GM19025 (cell line): ENCODE results near the gene NCAM1.

Experiments used
- ATAC-seq: cut with Tn5 transposase; IDR thresholded peaks from one replicate; pipeline ENCODE4 v1.9.1; 2021; ENCODE audit warnings: mild to moderate bottlenecking, low read depth, moderate library complexity; ENCODE audit not compliant: unreplicated experiment

NCAM1 gene

DNA sequence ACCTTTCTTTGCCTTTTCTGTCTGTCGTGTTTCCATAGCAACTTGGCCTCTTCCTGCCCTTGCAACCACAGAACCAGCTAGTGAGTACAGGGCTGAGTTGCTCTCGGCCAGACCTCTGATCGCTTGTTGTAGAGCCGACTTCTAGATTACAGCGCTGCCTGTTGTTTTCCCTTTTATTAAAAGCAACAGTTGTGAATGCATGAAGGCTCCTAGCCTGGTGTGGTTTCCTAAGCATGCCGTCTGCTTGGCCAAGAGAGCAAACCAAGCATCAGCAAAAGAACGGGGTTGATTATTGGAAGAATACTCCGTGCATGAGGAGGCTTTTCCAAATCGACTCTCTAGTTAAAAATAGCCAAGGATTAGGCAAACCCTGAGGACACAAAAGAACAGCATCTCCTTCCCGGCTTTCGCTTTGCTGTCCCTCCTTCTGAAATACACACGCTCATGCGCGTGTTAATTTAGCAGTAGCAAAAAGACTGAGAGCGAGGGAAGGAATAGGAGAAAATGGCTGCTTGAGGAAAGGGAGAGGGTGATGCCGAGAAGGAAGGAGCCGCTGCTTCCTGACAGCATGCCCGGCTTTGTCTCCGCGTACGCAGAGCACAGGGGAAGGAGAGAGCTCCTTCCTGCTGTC lies 281.7 kb downstream of the NCAM1 start:
- ATAC-seq: no peak

DNA sequence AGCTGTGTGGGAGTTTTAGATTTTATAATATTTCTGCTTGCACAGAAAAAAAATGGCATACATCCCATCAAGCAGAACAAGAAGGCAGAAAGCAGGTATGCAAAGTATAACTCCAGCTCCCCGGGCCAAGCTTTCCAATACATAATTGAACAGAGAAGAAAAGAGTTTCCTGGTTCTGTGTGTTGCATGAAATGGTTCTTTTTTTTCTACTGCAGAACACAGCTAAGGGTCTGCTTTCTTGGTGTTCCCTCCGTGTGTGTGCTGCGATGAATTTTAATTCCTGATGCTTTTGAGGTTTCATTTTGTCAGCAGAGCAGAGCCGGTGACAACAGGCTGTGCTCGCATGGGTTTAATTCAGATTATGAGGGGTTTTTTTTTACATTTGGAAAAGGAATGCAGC lies 282.5 kb downstream of the NCAM1 start:
- no peak for ATAC-seq

- ATAC-seq: no peak
These were observed 284.0 kb downstream of the NCAM1 start for GRCh38 chr11:113245216-113245615.

DNA sequence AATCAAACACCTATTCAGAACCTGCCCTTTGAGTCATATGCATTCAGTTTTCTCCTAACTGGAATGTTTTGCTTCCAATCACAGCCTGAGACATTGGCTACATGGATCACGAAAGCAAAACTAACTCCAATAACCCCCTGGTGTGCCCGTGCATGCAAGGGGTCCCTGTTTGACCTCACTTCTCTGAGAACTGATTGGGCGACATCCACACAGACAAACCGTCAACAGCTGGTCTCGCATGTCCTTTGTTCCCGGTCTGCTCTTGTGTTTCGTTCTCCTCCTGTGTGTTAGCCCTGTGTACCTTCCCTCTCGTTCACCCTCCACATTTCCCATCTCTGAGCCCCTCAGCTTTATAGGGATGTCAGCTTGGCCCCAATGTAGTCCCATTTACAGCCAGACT lies 286.0 kb downstream of the NCAM1 start:
- ATAC-seq: no peak

DNA sequence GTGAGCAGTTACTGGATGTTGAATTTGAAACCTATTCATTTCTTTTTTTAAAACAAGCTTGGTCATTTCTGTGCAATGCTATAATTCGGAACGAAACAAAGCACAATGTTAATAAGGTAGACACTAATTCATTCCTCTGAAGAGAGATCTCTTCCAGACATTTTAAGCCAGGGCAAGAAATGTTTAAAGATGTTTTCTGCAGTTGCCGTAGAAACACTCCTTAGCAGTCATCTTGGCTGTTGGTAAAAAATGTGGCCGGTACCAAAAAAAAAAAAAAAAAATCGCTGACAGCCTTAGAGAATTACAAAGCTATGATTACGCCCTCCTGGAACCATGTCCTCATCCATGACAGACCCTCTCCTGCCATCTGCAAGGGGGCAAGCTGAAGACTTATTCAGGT lies 286.7 kb downstream of the NCAM1 start:
- ATAC-seq: no peak

DNA sequence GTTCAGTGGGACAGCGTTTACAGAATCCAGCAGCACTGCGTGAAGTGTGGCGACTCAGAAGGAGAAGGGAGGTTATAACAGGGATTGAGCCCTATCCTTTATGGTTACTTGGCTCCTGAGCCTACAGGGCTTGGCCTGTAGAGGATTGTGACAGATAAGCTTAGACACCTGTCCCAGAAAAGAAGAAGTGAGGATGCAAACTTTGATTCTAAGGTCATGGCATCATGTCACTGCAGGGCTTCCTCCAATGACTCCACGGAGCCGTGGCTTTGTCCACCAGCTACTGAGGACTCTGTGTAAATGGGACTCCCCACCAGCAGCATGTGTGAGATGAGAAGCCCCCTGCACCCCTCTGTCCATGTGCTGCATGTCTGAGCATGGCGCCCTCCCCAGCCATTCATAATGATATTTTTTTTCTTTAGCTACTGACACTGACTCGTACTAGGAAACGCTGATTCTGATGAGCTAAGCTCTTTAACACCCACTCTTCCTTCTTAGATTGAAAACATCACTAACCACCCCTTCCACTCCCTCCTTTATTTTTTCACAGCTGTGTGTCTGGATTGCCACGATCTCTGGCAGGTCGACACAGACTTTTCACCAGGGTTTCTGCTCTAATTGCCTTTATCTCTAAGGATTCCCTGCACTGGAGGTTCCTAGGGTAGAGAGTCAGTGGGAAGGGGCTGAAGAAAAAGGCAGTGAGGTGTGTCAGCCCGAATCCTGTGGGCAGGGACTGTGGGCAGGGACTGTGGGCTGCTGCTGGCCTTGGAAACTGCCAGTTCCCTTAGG lies 287.7 kb downstream of the NCAM1 start:
- ATAC-seq: no peak

DNA sequence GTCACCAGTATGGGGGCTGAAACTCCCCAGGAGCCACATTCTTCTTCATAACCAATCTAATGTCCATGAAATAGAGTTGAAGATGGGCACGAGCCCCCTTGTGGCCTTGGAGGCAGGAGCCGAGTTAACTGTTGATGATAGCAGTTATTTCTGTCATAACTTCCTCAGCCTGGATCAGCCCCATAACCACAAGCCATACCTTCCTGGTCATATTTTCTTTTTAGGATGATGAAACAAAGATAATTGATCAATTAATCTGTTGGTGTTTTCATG lies 288.2 kb downstream of the NCAM1 start:
- no peak for ATAC-seq

DNA sequence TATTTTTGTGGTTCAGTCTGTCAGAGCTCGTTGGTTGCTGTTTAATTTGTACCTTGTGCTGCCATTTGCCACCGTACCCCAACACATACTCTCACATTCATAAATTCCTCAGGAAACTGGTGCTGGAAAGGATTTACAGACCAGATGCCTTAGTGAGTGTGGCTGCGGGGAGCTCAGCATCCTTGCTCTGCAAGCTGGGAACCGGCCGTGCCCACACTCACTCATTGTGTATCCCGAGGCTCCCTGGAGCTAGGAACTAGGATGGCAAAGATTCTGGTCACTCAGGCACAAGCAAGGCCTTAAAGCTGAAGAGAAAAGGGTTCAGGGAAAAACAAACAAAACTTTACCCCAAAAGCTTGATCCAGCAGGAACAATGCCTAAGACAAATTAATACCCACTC lies 288.6 kb downstream of the NCAM1 start:
- ATAC-seq: no peak

DNA sequence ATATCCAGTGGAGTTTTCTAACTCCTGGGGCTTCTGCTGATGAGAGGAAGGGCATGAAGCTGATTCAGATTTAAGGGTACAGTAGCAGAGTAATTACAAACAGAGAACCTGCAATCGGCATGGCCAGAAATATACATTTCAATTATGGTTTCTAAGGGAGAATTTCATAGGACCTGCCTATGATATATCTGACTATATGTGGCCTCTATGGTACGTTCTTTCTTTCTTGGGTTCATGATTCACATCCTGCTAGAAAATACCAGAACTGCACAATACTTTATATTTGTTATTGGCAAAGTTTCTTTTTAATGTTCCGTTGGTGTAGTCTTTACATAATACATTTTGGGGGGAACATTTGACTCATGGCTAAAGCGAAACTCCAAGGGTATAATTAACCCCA lies 290.1 kb downstream of the NCAM1 start:
- no peak for ATAC-seq

DNA sequence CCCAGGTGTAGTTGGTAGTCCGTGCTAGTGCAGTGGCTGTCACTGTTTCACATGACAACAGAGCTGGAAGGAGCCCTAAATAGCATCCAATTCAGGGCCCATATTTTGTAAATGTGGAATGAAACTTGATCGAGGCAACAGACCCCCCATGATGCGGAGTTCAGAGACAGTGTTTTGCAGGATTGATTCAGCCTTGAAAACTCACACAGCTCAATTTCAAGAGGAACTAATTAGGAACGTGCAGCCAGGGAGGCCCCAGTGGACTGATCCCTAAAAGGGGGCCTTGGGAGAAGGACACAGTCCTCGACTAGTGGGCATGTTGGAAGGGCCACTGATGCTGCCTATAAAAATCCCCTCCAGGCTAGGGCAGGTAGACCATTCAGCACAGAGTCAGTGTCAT lies 292.2 kb downstream of the NCAM1 start:
- no peak for ATAC-seq

GRCh38 chr11:113255096-113255495 lies 293.9 kb downstream of the NCAM1 start:
- ATAC-seq: no peak

GRCh38 chr11:113255741-113256140 lies 294.5 kb downstream of the NCAM1 start:
- ATAC-seq: no peak

- ATAC-seq: no peak
These were observed 295.4 kb downstream of the NCAM1 start for GRCh38 chr11:113256431-113257202.

- ATAC-seq: no peak
These were observed 298.8 kb downstream of the NCAM1 start for GRCh38 chr11:113260096-113260425.

GRCh38 chr11:113260541-113260940 lies 299.3 kb downstream of the NCAM1 start:
- ATAC-seq: no peak

GRCh38 chr11:113261709-113262475 lies 300.7 kb downstream of the NCAM1 start:
- ATAC-seq: no peak

- no peak for ATAC-seq
These were observed 301.4 kb downstream of the NCAM1 start for GRCh38 chr11:113262594-113262993.

GRCh38 chr11:113263458-113264259 lies 302.4 kb downstream of the NCAM1 start:
- no peak for ATAC-seq

- ATAC-seq: no peak
These were observed 304.1 kb downstream of the NCAM1 start for GRCh38 chr11:113265362-113265761.

GRCh38 chr11:113267493-113267892 lies 306.3 kb downstream of the NCAM1 start:
- ATAC-seq: no peak
